ENCODE results near the gene APOC3. TPM values are rescaled to one million over a fixed set of nuclear protein-coding genes. Genes with fewer than 3 reads are reported as not detected.
A peak's percentile ranks its signal among the peaks of the same experiment; 100 is the strongest.

Gene APOC3
- polyA plus RNA-seq, result not detected

DNA sequence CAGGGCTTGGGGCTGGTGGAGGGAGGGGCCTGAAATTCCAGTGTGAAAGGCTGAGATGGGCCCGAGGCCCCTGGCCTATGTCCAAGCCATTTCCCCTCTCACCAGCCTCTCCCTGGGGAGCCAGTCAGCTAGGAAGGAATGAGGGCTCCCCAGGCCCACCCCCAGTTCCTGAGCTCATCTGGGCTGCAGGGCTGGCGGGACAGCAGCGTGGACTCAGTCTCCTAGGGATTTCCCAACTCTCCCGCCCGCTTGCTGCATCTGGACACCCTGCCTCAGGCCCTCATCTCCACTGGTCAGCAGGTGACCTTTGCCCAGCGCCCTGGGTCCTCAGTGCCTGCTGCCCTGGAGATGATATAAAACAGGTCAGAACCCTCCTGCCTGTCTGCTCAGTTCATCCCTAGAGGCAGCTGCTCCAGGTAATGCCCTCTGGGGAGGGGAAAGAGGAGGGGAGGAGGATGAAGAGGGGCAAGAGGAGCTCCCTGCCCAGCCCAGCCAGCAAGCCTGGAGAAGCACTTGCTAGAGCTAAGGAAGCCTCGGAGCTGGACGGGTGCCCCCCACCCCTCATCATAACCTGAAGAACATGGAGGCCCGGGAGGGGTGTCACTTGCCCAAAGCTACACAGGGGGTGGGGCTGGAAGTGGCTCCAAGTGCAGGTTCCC is at the start of gene APOC3:
Gene APOC3, plus strand, starts transcription at position 383 of the 659 bp plus-strand sequence. CDS start 676 bp downstream, outside the sequence.
- Histone ChIP-seq H3K36me3 (ENCODE audit: control insufficient read depth in 2 of 2, insufficient read depth in 2 of 2, low read length in 1 of 2) (no peaks in the 10 kb centered on the region), H3K4me3 (ENCODE audit: low read depth in 1 of 2, low read length in 2 of 2) (no peak within 1 kb of the TSS), H3K27me3 (ENCODE audit: control insufficient read depth in 1 of 2, insufficient read depth in 2 of 2, low read length in 2 of 2) (no peaks in the 10 kb centered on the region), H3K4me1 (ENCODE audit: control insufficient read depth in 2 of 2, insufficient read depth in 2 of 2, low read length in 1 of 2) (no peaks in the 10 kb centered on the region), H3K9me3 (ENCODE audit: control insufficient read depth in 2 of 2, insufficient read depth in 1 of 2, low read depth in 1 of 2, low read length in 1 of 2) (no peaks in the 10 kb centered on the region), H3K27ac (ENCODE audit: low read depth in 2 of 2, low read length in 1 of 2) (no peak within 1 kb of the TSS)
- 69 to 76% methylated on average over 9 of the region's 9 CpGs for WGBS, 2 donors

DNA sequence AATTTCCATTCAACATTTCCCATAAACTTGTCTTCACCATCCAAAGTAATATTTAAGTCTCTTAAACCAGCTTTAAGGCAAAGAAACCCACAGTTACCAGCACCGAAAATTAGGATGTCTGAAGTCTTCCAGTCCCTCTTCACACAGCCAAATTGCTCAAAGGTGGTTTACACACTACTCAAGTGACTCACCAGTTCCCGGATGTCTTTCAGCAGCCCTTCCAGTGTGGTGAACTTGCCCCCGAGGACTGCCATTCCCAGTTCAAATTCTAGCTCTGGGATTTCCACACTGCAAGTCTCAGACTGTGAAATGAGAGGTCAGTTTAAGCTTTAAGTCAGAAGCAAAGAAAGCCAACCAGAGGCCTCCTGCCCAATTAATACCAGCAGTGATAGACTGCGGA is 47.0 kb upstream of the APOC3 start:
- WGBS, 2 donors, result 72 to 81% methylated on average over 4 of the region's 4 CpGs
- Histone ChIP-seq H3K4me3 (ENCODE audit: low read depth in 1 of 2, low read length in 2 of 2) (no peak overlapping the region), H3K27me3 (ENCODE audit: control insufficient read depth in 1 of 2, insufficient read depth in 2 of 2, low read length in 2 of 2) (no peaks in the 10 kb centered on the region), H3K9me3 (ENCODE audit: control insufficient read depth in 2 of 2, insufficient read depth in 1 of 2, low read depth in 1 of 2, low read length in 1 of 2) (no peaks in the 10 kb centered on the region), H3K27ac (ENCODE audit: low read depth in 2 of 2, low read length in 1 of 2) (no peak overlapping the region), H3K4me1 (ENCODE audit: control insufficient read depth in 2 of 2, insufficient read depth in 2 of 2, low read length in 1 of 2) (peaks cover 3% of the 10 kb centered on the region in 2 donors), H3K36me3 (ENCODE audit: control insufficient read depth in 2 of 2, insufficient read depth in 2 of 2, low read length in 1 of 2) (peaks cover 38 to 44% of the 10 kb centered on the region in 2 donors)

DNA sequence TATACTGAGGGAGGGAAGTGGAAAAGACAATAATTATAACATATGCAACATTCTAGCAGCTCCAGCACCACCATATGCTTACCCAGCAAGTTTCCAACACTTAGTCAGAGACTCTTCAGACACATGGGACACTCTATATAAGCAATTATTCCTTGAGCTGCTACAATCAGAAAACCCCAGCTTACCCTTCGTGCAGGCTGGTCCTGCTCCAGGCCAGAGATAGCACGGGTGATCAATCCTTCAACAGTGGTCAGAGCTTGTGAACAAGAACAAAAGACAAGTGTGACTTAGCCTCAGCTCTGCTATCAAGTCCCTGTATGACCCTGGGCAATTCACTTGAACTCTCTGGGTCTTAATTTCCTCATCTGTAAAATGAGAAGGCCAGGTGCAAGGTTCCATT is 43.4 kb upstream of the APOC3 start:
- WGBS, 2 donors, result 84 to 85% methylated on average over 2 of the region's 2 CpGs

DNA sequence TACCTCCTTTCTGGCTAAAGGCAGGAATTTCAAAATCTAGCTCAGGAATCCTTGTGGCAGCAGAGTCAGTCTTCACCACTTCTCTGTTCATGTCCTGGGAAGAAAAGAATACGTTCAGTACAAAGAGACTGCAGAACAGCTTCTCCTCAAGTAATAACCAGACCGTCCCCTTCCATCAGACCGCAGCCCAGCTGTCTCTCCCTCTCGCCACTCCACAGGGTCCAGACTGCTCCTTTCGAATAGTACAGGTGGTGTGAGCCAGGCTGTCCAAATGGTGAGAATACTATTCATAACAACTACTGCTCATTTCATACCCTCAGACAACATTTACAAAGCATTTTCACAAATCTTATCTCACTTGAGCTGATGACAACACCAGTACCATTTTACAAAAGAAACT is 42.7 kb upstream of the APOC3 start:
- Histone ChIP-seq H3K4me1 (ENCODE audit: control insufficient read depth in 2 of 2, insufficient read depth in 2 of 2, low read length in 1 of 2) (peaks cover 6 to 12% of the 10 kb centered on the region in 2 donors), H3K36me3 (ENCODE audit: control insufficient read depth in 2 of 2, insufficient read depth in 2 of 2, low read length in 1 of 2) (peaks cover 31 to 32% of the 10 kb centered on the region in 2 donors), H3K9me3 (ENCODE audit: control insufficient read depth in 2 of 2, insufficient read depth in 1 of 2, low read depth in 1 of 2, low read length in 1 of 2) (no peaks in the 10 kb centered on the region), H3K27ac (ENCODE audit: low read depth in 2 of 2, low read length in 1 of 2) (no peak overlapping the region), H3K4me3 (ENCODE audit: low read depth in 1 of 2, low read length in 2 of 2) (peak overlapping the region; percentile 88 to 97), H3K27me3 (ENCODE audit: control insufficient read depth in 1 of 2, insufficient read depth in 2 of 2, low read length in 2 of 2) (no peaks in the 10 kb centered on the region)
- 58 to 62% methylated on average over 5 of the region's 5 CpGs for WGBS, 2 donors

More for the DNA sequence above, 43.4 kb upstream of the APOC3 start:
- Histone ChIP-seq H3K36me3 (ENCODE audit: control insufficient read depth in 2 of 2, insufficient read depth in 2 of 2, low read length in 1 of 2) (peaks cover 31 to 33% of the 10 kb centered on the region in 2 donors), H3K4me3 (ENCODE audit: low read depth in 1 of 2, low read length in 2 of 2) (no peak overlapping the region), H3K9me3 (ENCODE audit: control insufficient read depth in 2 of 2, insufficient read depth in 1 of 2, low read depth in 1 of 2, low read length in 1 of 2) (no peaks in the 10 kb centered on the region), H3K27me3 (ENCODE audit: control insufficient read depth in 1 of 2, insufficient read depth in 2 of 2, low read length in 2 of 2) (no peaks in the 10 kb centered on the region), H3K27ac (ENCODE audit: low read depth in 2 of 2, low read length in 1 of 2) (no peak overlapping the region), H3K4me1 (ENCODE audit: control insufficient read depth in 2 of 2, insufficient read depth in 2 of 2, low read length in 1 of 2) (peaks cover 6 to 7% of the 10 kb centered on the region in 2 donors)

DNA sequence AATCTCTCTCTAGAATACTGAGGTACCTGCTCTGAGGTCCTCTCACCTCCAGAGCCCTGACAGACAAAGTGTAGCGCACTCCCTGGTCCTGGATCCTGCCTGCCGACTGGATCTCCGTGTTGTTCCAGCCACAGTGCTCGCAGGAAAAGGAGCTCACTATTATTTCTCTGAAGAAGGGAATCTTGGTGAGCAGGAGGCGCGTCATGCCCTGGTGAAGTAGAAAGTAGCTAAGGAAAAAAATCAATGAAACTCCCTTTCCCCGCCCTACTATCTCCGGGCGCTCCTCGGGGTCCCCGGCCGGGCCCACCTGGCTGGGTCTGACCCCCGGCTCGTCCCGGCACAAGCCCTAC is 42.3 kb upstream of the APOC3 start:
- peak overlapping the region; percentile 75 to 94 for H3K27ac ChIP-seq (ENCODE audit: low read depth in 2 of 2, low read length in 1 of 2)
- WGBS, 2 donors, result 0 to 1% methylated on average over 15 of the region's 15 CpGs

DNA sequence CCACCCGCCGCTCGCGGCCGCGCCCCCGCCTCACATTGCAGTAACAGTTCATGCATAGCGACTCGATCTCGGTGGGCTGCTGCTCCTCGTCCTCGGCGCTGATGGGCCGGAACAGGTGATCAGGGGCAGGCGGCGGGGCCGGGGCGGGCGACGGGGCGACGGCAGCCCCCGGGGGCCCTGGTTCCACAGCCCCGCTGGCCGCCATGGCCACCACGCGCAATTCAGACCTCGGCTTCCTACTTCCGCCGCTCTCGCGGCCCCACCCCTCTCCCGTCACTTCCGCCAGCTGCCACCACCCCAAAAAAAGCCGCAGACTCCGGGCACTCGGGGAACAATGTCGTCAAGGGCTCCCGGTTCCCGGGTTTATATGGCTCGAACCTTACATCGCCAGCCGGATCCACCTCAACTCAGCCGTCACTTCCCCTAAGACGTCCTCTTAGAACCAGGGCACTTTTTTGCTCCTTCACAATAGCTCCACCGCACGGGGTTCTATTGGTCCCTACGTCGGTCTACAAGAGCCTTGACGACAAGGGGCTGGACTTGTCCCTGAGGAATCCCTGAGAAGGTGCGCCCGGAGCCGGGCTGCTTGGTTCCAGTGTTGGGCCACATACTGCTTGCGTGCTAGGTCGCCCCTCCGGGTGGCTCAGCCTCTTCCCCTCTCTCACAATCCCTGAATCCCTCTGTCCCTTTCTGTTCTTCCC is 41.8 kb upstream of the APOC3 start, which contains the start of gene ZPR1:
Gene ZPR1, minus strand, starts transcription at position 238 of the 701 bp plus-strand sequence. Its CDS starts 33 bp downstream, at position 205.
- peak within 1 kb of the TSS; percentile 75 to 94 for H3K27ac ChIP-seq (ENCODE audit: low read depth in 2 of 2, low read length in 1 of 2)
- no peaks in the 10 kb centered on the region for H3K9me3 ChIP-seq (ENCODE audit: control insufficient read depth in 2 of 2, insufficient read depth in 1 of 2, low read depth in 1 of 2, low read length in 1 of 2)
- H3K4me3 ChIP-seq (ENCODE audit: low read depth in 1 of 2, low read length in 2 of 2), result peak within 1 kb of the TSS; percentile 88 to 97
- H3K4me1 ChIP-seq (ENCODE audit: control insufficient read depth in 2 of 2, insufficient read depth in 2 of 2, low read length in 1 of 2), result peaks cover 6 to 12% of the 10 kb centered on the region in 2 donors
- 0 to 1% methylated on average over 56 of the region's 56 CpGs for WGBS, 2 donors
- peaks cover 26 to 29% of the 10 kb centered on the region in 2 donors for H3K36me3 ChIP-seq (ENCODE audit: control insufficient read depth in 2 of 2, insufficient read depth in 2 of 2, low read length in 1 of 2)
- H3K27me3 ChIP-seq (ENCODE audit: control insufficient read depth in 1 of 2, insufficient read depth in 2 of 2, low read length in 2 of 2), result no peaks in the 10 kb centered on the region

More for the DNA sequence above, 42.3 kb upstream of the APOC3 start:
- no peaks in the 10 kb centered on the region for H3K27me3 ChIP-seq (ENCODE audit: control insufficient read depth in 1 of 2, insufficient read depth in 2 of 2, low read length in 2 of 2)
- peaks cover 6 to 12% of the 10 kb centered on the region in 2 donors for H3K4me1 ChIP-seq (ENCODE audit: control insufficient read depth in 2 of 2, insufficient read depth in 2 of 2, low read length in 1 of 2)
- H3K4me3 ChIP-seq (ENCODE audit: low read depth in 1 of 2, low read length in 2 of 2), result peak overlapping the region; percentile 88 to 97
- peaks cover 29 to 31% of the 10 kb centered on the region in 2 donors for H3K36me3 ChIP-seq (ENCODE audit: control insufficient read depth in 2 of 2, insufficient read depth in 2 of 2, low read length in 1 of 2)
- H3K9me3 ChIP-seq (ENCODE audit: control insufficient read depth in 2 of 2, insufficient read depth in 1 of 2, low read depth in 1 of 2, low read length in 1 of 2), result no peaks in the 10 kb centered on the region

DNA sequence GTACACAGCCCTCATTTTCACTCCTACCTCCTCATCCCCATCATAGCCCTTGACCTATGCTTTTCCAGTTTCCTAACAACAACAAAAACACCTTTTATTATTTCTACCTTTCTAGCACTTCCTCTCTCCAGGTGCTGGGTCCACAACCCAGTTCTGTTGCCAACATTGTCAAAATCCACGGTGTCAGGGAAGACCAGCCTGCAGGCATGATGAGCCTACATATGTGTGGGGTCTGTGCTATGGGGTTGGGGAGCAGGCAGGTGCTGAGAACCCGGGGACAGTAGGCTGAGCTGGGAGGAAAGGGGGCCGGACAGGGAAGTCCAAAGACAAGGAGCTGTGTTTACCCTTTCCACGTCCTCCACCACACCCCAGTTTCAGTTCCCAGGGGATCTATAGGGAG is 41.2 kb upstream of the APOC3 start:
- peaks cover 20 to 23% of the 10 kb centered on the region in 2 donors for H3K36me3 ChIP-seq (ENCODE audit: control insufficient read depth in 2 of 2, insufficient read depth in 2 of 2, low read length in 1 of 2)
- H3K4me3 ChIP-seq (ENCODE audit: low read depth in 1 of 2, low read length in 2 of 2), result peak overlapping the region; percentile 88 to 97
- H3K27ac ChIP-seq (ENCODE audit: low read depth in 2 of 2, low read length in 1 of 2), result peak overlapping the region; percentile 75 to 94
- H3K4me1 ChIP-seq (ENCODE audit: control insufficient read depth in 2 of 2, insufficient read depth in 2 of 2, low read length in 1 of 2), result peaks cover 6 to 12% of the 10 kb centered on the region in 2 donors
- no peaks in the 10 kb centered on the region for H3K9me3 ChIP-seq (ENCODE audit: control insufficient read depth in 2 of 2, insufficient read depth in 1 of 2, low read depth in 1 of 2, low read length in 1 of 2)
- H3K27me3 ChIP-seq (ENCODE audit: control insufficient read depth in 1 of 2, insufficient read depth in 2 of 2, low read length in 2 of 2), result no peaks in the 10 kb centered on the region
- WGBS, 2 donors, result 45 to 54% methylated on average over 4 of the region's 4 CpGs

DNA sequence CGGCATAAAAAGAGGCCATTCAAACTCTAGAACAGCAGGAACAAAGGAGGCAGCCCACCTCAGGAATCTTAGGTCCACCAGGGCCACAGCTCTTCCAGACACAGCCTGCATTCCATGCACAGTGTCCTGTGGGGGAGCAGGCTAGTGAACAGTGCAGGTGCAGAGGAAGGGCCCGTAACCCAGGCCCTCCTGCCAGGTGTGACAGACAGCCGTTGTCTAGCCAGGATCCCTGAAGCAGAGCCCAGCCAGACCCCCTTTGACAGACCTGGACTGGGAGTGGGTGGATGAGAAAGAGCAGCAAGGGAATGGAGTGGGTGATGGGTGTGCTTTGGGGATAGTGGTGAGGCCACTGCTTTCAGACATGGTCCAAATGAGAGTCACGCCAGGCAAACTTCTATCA is 40.7 kb upstream of the APOC3 start:
- Histone ChIP-seq H3K4me1 (ENCODE audit: control insufficient read depth in 2 of 2, insufficient read depth in 2 of 2, low read length in 1 of 2) (peaks cover 6 to 12% of the 10 kb centered on the region in 2 donors), H3K27me3 (ENCODE audit: control insufficient read depth in 1 of 2, insufficient read depth in 2 of 2, low read length in 2 of 2) (no peaks in the 10 kb centered on the region), H3K27ac (ENCODE audit: low read depth in 2 of 2, low read length in 1 of 2) (no peak overlapping the region), H3K4me3 (ENCODE audit: low read depth in 1 of 2, low read length in 2 of 2) (no peak overlapping the region), H3K9me3 (ENCODE audit: control insufficient read depth in 2 of 2, insufficient read depth in 1 of 2, low read depth in 1 of 2, low read length in 1 of 2) (no peaks in the 10 kb centered on the region), H3K36me3 (ENCODE audit: control insufficient read depth in 2 of 2, insufficient read depth in 2 of 2, low read length in 1 of 2) (peaks cover 18 to 19% of the 10 kb centered on the region in 2 donors)
- WGBS, 2 donors, result 86 to 89% methylated on average over 4 of the region's 4 CpGs

DNA sequence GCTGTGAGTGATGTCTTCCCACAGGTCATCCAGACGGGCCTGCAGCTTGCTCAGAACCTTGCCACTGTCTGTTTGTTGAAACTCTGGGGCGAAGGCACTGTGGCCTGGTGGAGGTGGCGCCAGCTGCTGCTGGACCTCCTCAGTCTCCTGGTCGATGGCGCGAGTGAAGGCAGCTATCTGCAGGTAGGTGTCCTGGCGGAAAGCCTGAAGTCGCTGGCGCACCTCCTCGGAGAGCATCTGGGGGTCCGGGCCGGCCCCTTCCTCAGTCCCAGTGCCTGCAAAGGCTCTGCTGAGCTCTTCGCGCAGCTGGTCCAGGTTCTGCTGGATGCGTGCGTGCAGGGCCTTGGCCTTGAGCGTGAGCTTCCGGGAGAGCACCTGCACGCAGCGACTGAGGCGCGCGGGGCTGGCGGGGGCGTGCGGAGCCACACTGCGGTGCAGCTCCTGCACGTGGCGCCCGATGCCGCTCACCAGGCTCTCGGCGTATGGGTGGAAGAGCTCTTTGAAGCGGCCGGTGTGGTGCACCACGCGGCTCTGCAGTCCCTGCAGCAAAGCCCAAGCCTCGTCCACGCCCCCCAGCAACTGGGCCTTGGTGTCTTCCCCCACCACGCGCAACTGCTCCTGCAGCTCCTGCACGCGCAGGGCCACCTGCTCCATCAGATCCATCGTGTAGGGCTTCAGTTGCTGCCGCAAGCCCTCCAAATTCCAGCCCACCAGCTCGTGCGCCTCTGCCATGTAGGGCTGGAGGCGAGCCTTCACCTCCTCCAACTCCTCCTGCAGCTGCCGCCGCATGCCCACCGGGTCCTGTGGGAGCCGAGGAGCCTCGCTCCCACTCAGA is 39.3 kb upstream of the APOC3 start:
- Histone ChIP-seq H3K27me3 (ENCODE audit: control insufficient read depth in 1 of 2, insufficient read depth in 2 of 2, low read length in 2 of 2) (no peaks in the 10 kb centered on the region), H3K4me1 (ENCODE audit: control insufficient read depth in 2 of 2, insufficient read depth in 2 of 2, low read length in 1 of 2) (peaks cover 6 to 12% of the 10 kb centered on the region in 2 donors), H3K9me3 (ENCODE audit: control insufficient read depth in 2 of 2, insufficient read depth in 1 of 2, low read depth in 1 of 2, low read length in 1 of 2) (no peaks in the 10 kb centered on the region), H3K4me3 (ENCODE audit: low read depth in 1 of 2, low read length in 2 of 2) (no peak overlapping the region), H3K27ac (ENCODE audit: low read depth in 2 of 2, low read length in 1 of 2) (no peak overlapping the region), H3K36me3 (ENCODE audit: control insufficient read depth in 2 of 2, insufficient read depth in 2 of 2, low read length in 1 of 2) (peaks cover 6 to 8% of the 10 kb centered on the region in 2 donors)
- WGBS, 2 donors, result 85% methylated on average over 52 to 53 of the region's 53 CpGs
